Keratinocyte (primary cell): ENCODE measurements around the gene PRPF18.

Experiments
- EZH2 ChIP-seq: IDR thresholded peaks from one replicate; pipeline ENCODE4 v1.6.1; 2012; ENCODE audit warnings: inconsistent platforms, mild to moderate bottlenecking, low read length, moderate library complexity
- TF ChIP-seq, protein P1 (sequence below), 3 experiments: IDR thresholded peaks in 1 of 3; conservative IDR thresholded peaks in 1 of 3; optimal IDR thresholded peaks in 1 of 3; 2 replicates in 2 of 3; 3 replicates in 1 of 3; pipeline versions ENCODE3 to v1.5.1; 2011; ENCODE audit warnings: low read length in 3 of 3, mild to moderate bottlenecking in 3 of 3, moderate library complexity in 2 of 3, control low read depth in 1 of 3, inconsistent platforms in 1 of 3; ENCODE audit not compliant: insufficient read depth in 2 of 3; ENCODE audit errors: extremely low read depth in 1 of 3

DNA sequence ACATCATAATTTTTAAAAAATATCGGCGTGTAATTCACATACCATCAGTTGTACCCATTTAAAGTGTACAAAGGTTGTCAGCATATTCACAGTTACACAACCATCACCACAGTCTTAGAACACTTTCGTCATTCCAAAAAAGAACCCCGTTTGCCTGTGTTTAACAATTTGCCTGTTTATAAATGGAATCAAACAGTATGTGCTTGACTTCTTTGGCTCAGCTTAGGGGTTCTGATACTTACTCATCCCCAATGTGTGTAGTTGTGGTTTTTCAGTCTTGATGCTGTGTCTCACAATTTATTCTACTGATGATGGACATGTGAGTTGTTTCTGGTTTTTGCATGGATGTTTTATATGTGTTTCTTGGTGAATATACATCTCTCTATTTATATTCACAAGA, 50.0 kb downstream of the PRPF18 start:
- TF ChIP-seq, protein P1, sequence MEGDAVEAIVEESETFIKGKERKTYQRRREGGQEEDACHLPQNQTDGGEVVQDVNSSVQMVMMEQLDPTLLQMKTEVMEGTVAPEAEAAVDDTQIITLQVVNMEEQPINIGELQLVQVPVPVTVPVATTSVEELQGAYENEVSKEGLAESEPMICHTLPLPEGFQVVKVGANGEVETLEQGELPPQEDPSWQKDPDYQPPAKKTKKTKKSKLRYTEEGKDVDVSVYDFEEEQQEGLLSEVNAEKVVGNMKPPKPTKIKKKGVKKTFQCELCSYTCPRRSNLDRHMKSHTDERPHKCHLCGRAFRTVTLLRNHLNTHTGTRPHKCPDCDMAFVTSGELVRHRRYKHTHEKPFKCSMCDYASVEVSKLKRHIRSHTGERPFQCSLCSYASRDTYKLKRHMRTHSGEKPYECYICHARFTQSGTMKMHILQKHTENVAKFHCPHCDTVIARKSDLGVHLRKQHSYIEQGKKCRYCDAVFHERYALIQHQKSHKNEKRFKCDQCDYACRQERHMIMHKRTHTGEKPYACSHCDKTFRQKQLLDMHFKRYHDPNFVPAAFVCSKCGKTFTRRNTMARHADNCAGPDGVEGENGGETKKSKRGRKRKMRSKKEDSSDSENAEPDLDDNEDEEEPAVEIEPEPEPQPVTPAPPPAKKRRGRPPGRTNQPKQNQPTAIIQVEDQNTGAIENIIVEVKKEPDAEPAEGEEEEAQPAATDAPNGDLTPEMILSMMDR (optimal IDR thresholded peaks at IDR 0.05 in 1 of 3, IDR thresholded peaks at IDR 0.05 in 1 of 3, conservative IDR thresholded peaks at IDR 0.05 in 1 of 3; ENCODE audit: extremely low read depth in 1 of 3, insufficient read depth in 2 of 3, low read length in 3 of 3) = no peak
- TF ChIP-seq EZH2 = no peak
